HPDE6-E6E7 (cell line): ENCODE measurements around the gene TSKU.
"Not testable (repeated sequence)": the region's sequence is repeated elsewhere in the genome, so short reads cannot be mapped to it uniquely, and the experiment has no call there.

Source experiments
- DNase-seq: peaks from one replicate; pipeline ENCODE4 v3.0.0; 2011; ENCODE audit warnings: missing footprints; ENCODE audit errors: extremely low spot score

Gene TSKU

DNA sequence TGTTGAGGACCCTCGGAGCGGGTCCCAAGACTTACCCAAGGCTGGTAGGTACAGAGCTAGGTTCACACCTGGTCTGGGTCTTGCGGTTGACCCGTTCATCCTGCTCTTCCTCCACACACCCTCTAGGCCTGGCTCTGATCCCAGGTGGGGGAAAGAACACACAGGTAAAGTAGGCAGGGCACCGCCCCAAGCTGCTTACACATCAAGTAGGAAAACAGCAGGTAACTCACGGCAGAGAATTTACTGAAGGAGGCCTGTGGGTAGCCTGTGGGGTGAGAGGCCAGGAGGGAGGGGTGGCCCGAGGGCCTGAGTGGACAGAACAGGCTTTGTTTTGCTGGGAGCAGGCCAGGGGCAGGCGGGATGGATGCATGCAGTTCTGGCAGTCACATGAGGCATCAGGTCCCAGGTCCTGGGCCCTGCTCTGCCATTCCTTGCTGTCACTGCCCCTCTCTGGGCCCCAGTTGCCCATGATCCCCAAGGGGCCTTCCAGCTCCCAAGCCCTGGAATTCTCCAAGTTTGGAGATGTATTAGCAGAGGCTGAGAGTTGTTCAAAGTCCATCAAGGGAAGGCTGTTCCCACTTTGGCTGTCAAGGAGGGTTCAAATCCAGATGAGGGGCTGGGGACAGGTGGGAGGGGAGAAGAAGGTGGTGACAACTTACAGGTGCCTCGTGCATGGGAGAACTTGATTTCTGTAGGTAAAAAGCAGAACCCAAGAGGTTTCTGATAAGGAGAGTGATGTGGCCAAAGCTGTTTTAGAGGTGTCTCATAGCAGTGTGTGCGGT, 5.7 kb downstream of the TSKU start:
- DNase-seq: no peak

DNA sequence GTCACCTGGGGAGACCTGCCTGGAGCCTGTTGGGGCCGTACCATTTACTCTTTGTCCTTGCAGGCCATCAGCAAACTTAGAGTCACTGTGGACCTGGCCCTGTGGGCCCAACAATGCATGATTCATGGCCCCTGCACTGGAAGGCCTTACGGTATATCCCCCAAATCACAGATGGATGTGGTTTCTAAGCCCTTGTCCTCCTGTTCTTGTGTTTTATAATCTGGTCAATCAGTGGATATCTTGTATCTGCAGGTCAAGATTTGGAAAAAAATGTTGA, 6.2 kb downstream of the TSKU start:
- DNase-seq: no peak

DNA sequence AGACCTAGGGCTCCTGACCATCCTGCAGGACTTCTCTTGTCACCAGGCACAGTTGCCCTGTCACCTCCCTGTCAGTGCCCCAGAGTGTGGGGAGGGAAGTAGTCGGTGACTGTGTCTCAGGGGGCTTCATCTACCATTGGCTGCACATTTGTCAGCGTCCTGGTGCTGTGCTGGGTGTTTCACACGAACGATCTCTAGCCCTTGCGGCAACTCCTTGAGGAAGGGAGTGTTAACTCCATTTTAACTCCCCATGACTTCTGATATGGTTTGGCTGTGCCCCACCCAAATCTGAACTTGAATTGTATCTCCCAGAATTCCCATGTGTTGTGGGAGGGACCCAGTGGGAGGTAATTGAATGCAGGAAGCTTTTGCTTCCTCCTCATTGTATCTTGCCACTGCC, 7.1 kb downstream of the TSKU start:
- no peak for DNase-seq

DNA sequence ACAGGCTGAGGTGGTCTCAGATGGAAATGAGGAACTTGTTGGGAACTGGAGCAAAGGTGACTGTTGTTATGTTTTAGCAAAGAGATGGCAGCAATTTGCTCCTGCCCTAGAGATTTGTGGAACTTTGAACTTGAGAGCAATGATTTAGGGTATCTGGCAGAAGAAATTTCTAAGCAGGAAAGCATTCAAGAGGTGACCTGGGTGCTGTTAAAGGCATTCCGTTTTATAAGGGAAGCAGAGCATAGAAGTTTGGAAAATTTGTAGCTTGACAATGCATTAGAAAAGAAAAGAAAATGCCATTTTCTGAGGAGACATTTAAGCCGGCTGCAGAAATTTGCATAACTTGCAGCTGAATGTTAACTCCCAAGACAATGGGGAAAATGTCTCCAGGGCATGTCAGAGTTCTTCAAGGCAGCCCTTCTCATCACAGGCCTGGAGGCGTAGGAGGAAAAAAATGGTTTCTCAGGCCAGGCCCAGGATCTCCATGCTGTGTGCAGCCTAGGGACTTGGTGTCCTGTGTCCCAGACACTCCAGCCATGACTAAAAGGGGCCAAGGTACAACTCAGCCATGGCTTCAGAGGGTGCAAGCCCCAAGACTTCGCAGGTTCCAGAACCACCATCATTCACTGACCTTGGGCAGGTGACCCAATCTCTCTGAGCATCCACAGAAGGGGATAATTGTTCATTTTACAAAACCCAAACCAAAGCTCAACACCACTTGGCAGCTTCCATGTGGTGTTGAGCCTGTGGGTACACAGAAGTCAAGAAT, 8.0 kb downstream of the TSKU start:
- not testable (repeated sequence) for DNase-seq

DNA sequence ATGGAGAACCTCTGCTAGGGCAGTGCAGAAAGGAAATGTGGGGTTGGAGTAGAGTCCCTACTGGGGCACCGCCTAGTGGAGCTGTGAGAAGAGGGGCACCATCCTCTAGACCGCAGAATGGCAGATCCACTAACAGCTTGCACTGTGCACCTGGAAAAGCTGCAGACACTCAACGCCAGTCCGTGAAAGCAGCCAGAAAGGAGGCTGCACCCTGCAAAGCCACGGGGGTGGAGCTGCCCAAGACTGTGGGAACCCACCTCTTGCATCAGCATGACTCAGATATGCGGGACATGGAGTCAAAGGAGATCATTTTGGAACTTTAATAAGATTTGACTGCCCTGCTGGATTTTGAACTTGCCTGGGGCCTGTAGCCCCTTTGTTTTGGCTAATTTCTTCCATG, 8.7 kb downstream of the TSKU start:
- DNase-seq: no peak

DNA sequence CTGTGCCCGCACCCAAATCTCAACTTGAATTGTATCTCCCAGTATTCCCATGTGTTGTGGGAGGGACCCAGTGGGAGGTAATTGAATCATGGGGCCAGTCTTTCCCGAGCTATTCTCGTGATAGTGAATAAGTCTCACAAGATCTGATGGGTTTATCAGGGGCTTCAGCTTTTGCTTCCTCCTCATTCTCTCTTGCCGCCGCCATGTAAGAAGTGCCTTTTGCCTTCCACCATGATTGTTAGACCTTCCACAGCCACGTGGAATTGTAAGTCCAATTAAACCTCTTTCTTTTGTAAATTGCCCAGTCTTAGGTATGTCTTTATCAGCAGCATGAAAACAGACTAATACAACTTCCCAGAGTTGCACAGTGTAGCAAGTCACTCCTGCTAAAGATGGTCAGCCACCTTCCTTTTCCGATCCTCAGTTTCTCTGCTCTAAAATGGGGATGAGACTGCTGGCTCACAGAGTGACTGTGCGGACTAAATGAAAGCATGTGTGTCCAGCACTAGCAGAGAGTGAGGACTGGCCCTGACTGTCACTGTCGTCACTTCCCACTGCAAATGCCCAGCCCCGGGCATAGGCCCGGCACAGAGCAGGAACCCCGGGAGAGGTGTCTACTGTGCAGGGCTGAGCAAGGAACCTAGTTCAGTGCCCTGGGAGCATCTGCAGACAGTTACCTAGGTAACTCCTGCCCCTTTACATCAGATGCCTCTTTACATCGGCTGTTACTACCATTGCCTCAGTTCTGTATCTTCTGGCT, 9.5 kb downstream of the TSKU start:
- no peak for DNase-seq

DNA sequence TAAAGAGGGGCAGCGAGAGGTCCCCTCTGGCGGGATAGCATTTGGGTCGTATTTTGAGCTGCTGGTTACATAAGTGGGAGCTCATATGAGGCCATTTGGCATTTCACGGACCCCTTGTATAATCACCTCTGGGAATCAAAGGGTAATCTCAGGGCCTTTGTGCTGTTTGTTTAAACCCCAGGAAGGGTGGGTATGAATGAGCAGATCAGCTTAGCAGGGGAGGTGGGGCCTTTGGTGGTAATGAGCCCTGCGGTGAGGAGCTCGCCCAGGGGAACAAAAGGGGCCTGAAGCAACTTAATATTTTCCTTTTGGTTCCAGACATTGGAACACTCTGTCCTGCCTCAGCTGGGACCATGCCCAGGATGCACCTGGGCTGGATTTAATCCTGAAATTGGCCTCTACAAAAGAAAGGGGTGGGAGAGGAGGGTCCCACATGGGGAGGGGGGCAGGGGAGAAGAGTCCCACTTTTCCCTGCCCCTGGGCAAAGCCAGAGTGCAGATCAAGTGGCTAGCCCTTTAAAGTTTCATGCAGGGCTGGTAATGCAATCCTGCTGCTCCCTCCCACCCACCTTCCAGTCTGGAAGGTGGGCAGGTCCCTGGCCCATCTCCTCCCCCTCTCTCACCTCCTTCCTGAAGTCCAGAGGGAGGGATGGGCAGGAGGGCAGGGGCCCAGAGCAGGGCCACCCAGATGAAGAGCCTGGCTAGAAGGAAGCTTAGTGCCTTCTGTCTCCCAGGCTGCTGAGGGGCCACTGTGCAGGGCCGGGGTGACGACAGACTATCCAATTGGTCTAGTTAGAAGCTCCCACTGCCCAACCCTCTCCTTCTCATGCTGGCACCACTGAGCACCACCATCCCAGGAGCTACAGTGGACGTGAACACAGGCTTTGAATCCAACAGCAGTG, 10.5 kb downstream of the TSKU start:
- DNase-seq: no peak

DNA sequence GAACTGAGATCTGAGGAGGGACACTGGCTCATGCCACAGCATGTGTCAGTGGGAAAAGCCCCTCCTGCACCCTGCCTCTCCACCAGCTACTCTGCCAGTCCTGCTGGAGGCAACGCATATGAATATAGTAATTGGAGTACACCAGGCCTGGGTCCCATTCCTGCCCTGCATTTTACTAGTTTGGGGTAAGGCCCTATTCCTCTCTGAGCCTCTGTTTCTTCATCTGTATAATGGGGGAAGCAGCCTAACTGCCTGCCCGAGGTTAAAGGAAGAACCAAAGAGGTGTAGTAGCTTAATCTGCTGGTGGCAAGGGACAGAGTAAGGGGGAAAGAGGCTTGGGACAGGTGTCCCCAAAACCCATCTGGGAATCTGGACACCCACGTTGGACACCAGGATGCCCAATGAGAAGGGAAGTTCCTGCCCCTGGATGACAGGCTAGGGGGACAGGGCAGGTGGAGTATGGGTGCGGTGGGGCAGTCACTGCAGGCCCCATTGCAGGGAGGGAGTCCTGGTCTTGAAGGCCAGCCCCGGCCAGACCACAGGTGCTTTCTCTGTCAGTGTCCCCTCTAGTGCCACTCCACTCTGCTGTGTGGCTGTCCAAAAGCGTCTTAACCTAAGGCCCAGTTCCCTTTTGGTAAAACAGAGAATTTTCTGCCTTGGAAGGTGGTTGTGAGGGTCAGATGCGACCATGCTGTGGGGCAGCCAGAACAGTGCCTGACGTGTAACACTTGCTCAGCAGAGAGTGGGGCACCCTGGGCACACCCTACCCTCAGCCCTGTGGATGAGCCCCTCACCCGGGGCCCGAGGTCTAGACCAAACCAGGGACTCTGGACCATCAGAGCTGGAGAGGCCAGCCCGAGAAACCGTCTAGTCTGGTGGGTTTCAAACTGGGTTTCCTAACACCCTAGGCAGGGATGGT, 11.5 kb downstream of the TSKU start:
- no peak for DNase-seq

DNA sequence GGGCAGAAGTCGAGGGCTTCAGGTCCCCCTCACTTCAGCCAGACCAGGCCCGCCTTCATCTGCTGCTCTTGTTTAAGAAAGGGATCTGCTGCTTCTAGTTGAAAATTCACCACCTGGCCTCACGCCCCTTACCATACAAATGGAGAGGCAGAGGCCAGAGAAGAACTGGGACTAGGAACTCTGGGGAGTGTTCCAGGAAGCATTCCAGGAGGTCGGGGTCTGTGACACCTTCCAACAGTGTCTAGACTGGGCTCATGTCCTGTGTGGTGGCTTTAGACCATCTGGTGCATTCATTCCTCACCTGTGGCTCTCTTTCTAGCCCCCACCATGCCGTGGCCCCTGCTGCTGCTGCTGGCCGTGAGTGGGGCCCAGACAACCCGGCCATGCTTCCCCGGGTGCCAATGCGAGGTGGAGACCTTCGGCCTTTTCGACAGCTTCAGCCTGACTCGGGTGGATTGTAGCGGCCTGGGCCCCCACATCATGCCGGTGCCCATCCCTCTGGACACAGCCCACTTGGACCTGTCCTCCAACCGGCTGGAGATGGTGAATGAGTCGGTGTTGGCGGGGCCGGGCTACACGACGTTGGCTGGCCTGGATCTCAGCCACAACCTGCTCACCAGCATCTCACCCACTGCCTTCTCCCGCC, 12.3 kb downstream of the TSKU start:
- no peak for DNase-seq

DNA sequence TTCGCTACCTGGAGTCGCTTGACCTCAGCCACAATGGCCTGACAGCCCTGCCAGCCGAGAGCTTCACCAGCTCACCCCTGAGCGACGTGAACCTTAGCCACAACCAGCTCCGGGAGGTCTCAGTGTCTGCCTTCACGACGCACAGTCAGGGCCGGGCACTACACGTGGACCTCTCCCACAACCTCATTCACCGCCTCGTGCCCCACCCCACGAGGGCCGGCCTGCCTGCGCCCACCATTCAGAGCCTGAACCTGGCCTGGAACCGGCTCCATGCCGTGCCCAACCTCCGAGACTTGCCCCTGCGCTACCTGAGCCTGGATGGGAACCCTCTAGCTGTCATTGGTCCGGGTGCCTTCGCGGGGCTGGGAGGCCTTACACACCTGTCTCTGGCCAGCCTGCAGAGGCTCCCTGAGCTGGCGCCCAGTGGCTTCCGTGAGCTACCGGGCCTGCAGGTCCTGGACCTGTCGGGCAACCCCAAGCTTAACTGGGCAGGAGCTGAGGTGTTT, 12.8 kb downstream of the TSKU start:
- DNase-seq: no peak

DNA sequence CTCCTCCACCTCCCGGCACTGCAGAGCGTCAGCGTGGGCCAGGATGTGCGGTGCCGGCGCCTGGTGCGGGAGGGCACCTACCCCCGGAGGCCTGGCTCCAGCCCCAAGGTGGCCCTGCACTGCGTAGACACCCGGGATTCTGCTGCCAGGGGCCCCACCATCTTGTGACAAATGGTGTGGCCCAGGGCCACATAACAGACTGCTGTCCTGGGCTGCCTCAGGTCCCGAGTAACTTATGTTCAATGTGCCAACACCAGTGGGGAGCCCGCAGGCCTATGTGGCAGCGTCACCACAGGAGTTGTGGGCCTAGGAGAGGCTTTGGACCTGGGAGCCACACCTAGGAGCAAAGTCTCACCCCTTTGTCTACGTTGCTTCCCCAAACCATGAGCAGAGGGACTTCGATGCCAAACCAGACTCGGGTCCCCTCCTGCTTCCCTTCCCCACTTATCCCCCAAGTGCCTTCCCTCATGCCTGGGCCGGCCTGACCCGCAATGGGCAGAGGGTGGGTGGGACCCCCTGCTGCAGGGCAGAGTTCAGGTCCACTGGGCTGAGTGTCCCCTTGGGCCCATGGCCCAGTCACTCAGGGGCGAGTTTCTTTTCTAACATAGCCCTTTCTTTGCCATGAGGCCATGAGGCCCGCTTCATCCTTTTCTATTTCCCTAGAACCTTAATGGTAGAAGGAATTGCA, 13.5 kb downstream of the TSKU start:
- DNase-seq: no peak

DNA sequence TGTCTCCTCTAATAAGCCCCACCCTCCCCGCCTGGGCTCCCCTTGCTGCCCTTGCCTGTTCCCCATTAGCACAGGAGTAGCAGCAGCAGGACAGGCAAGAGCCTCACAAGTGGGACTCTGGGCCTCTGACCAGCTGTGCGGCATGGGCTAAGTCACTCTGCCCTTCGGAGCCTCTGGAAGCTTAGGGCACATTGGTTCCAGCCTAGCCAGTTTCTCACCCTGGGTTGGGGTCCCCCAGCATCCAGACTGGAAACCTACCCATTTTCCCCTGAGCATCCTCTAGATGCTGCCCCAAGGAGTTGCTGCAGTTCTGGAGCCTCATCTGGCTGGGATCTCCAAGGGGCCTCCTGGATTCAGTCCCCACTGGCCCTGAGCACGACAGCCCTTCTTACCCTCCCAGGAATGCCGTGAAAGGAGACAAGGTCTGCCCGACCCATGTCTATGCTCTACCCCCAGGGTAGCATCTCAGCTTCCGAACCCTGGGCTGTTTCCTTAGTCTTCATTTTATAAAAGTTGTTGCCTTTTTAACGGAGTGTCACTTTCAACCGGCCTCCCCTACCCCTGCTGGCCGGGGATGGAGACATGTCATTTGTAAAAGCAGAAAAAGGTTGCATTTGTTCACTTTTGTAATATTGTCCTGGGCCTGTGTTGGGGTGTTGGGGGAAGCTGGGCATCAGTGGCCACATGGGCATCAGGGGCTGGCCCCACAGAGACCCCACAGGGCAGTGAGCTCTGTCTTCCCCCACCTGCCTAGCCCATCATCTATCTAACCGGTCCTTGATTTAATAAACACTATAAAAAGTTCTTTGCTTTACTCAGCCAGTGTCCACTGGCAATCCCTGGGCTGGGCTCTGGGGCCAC, 14.4 kb downstream of the TSKU start:
- DNase-seq: no peak

DNA sequence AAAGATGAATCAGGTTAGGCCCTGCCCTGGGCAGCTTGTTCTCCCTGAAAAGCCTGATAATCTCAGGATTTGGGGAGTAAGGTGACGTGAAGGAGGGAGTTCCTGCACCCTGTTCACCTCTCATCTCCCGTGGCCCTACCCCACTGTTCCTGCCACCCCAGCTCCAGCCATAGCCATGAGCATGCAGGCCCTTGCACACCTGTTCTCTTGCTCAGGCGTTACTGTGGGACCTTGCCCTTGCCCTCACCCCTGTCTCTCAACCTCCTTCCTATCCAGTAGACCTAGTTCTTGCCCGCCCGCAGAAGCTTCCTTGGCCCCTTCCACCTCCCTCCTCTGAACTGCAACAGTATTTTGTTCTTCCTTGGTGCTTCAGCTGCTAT, 15.0 kb downstream of the TSKU start:
- DNase-seq: no peak

DNA sequence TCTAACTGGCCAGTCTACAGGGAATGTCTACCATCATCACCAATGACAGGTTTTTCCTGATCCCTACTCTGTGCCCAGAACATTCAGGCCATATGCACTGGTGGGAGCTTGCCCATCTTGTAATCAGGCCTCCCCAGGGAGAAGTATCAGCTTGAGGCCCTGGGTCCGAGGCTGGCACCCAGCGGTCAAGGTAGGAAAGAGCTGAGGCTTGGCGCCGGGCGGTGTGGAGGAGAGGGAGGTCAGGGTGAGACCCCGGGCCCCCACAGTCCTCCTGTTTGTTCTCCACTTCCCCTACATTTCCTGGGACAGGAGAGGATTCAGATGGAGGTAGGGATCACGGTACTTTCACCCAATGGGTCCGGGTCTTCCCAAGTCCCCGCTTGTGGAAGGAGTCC, 15.5 kb downstream of the TSKU start:
- no peak for DNase-seq

DNA sequence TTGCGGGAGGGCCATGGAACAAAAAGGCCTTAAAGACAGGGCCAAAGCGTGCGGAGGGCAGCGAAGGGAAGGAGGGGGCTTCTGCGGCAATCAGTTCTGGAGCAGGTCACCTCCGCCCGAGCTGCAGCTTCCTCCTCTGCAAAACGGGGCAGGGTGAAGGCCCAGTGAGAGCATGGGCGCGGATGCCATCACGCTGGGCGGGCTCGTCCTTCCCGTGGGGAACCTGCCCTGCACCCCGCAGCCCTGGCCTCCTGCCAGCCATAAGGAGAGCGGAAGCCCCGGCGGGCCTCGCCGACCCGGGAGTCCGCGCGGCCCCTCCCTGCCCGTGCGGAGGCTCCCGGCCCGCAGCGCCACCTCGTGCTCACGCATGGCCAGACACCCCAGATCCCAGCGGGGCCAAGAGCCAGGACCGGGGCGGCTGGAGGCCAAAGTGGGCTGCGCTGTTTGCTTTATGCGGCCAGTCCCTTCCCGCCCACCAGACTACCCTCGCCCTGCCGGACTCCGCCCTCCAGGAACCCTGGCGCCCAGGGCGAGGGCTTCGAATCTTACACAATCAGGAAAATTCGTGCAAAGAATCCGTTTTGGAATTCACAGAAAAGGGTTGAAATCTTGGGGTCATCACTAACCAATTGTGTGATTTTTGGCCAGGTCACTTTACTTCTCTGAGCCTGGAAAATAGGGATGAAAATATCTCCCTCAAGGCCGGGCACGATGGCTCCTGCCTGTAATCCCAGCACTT, 16.1 kb downstream of the TSKU start:
- DNase-seq: no peak

DNA sequence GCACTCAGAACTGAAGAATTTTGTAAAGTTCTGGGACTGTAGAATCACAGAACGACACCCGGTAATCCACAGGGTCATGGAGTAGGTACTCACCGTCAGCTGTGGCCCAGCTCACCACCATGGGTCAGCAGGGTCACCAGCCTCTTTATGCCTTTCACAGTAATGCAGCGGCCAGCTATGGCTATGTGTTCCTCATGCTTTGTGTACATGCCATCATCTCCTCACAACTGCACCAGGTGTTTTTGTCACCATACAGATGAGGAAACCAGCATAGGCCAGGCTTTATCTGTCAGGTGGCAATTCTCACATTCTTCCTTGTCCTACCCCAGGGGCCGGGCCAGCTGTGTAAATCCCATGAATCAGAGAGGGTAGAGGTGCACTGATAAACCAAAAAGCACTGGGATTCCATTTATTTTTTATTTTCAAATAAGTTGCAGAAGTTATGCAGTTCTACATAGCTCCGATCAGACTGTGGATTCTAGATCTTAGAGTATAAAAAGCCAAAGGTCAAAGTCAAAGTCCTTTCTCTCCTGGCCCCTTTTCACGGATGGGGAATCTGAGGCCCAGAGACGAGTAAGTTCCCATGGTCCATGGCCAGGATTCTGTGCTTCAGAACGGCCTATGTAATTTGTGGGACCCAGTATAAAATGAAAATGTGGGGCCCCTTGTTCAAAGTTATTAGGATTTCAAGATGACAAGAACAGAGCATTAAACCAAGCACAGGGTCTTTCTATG, 17.5 kb downstream of the TSKU start:
- DNase-seq: no peak

DNA sequence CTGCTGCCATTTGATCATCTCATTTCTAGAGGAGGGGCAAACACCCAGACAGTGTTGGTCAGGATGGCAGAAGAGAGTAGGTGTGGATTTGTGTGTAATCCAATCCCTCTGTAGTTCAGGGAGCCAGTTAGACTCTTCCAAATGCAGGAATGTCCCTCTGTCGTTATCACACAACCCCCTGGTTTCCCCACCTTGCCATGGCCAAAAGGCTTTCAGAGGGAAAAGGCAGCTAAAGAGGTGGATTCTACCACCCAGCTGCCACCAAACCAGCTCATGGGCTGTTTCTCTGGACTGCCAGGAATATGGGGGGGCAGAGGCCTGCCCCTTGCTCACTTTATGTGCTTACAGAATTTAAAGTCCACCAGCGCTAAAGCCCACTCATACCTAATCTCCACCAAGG, 18.1 kb downstream of the TSKU start:
- DNase-seq: no peak
